ENCODE measurements around the gene ATP6V0D1. TPM values are rescaled to one million over a fixed set of nuclear protein-coding genes. Genes with fewer than 3 reads are reported as not detected.
A peak's percentile ranks its signal among the peaks of the same experiment; 100 is the strongest.

The ATP6V0D1 gene
- total and polyA plus RNA-seq, 11 donors: 18.6 to 141 (median 68.5) TPM

DNA sequence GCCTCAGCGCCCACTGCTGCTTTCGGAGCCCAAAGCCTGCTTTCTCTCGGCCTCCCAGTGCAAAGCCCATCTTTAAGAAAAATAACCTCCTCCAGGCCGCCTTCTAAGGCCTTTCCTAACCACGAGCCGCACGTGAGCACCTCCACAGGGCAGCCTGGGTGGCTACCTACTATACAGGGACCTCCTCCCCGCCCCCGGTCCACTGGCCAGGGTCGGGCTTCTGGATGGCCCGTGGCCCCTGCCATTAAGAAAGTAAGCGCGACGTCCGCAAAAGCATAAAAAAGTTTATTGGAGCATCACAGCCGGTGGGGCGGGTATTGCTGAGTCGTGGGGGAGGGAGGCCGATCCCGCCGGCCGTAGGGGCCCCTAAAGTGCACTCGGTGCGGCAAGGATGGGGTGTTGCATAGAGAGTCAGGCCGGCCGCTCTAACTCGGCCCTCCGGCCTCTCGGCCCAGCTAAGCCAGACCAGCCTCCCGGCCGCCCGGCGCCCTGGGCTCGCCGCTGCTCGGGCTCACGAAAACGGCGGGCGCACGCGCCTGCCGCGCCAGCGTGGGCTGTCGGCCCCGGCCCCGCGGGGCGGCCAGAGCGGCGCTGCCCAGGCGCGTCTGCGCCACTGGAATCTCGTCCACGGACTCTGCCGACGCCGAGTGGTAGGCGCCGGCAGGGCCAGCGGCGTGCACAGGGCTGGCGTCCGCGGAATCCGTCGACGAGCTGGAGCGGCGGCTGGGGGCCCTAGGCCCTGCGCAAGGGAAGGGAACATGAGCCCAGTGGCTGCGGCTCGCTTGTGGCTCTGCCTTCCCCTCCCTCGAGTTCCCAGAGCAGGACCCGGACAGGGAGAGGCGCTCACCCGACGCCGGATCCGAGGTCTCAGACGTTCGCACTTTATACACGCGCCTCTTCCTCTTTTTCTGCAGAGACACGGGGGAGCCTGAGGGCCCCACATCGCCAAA is 86.5 kb downstream of the ATP6V0D1 start:
- WGBS, 4 donors: 24 to 49% (median 34%) methylated on average over 44 to 88 of the region's 88 CpGs
- H3K9me3 ChIP-seq: no peaks in the 10 kb centered on the region
- peak in 1 of 4 donors; percentile 1 for ATAC-seq
- DNase-seq: peak in 4 of 5 donors; percentile 32 to 75 (median 50)
- no peaks in the 10 kb centered on the region for H3K36me3 ChIP-seq
- TF ChIP-seq, protein P1, sequence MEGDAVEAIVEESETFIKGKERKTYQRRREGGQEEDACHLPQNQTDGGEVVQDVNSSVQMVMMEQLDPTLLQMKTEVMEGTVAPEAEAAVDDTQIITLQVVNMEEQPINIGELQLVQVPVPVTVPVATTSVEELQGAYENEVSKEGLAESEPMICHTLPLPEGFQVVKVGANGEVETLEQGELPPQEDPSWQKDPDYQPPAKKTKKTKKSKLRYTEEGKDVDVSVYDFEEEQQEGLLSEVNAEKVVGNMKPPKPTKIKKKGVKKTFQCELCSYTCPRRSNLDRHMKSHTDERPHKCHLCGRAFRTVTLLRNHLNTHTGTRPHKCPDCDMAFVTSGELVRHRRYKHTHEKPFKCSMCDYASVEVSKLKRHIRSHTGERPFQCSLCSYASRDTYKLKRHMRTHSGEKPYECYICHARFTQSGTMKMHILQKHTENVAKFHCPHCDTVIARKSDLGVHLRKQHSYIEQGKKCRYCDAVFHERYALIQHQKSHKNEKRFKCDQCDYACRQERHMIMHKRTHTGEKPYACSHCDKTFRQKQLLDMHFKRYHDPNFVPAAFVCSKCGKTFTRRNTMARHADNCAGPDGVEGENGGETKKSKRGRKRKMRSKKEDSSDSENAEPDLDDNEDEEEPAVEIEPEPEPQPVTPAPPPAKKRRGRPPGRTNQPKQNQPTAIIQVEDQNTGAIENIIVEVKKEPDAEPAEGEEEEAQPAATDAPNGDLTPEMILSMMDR (IDR thresholded peaks at IDR 0.05): no peak
- no peak for TF ChIP-seq POLR2A (IDR thresholded peaks at IDR 0.05)
- H3K4me1 ChIP-seq: peaks cover 5 to 83% (median 55%) of the 10 kb centered on the region in 12 donors
- H3K4me3 ChIP-seq: peak overlapping the region in 10 of 12 donors; percentile 5 to 67 (median 56)
- intact Hi-C loops (cut with DNase I): loop anchor here in 8 of 10 donors (5.0 to 10.0 kb wide), 5 partner anchors 50 to 132 kb away; partner anchors contain the start of gene PLEKHG4 (in 1 of the 8)
- H3K27ac ChIP-seq: peak overlapping the region in 11 of 12 donors; percentile 12 to 82 (median 69)
- peaks cover 0 to 28% (median 5%) of the 10 kb centered on the region in 9 donors for H3K27me3 ChIP-seq

DNA sequence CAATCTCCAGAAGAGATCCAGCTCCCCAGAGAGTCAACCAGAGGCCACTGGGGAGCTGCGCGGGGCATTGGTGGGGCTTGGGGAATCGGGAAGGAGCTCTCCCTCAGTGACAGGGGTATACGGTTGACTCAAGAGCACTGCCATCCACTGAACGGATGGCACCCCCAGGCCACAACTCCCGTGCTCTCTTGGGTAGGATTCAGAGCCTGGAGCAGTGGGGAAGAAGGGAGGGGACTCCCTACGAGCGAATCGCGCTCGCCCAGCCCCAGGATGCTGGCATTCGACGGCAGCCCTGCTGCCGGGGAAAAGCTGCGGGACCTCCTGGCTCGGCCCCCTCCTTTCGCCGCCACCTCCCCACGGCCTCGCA is 87.2 kb downstream of the ATP6V0D1 start:
- H3K27ac ChIP-seq: peak overlapping the region in 11 of 12 donors; percentile 12 to 82 (median 69)
- H3K9me3 ChIP-seq: no peaks in the 10 kb centered on the region
- peaks cover 5 to 77% (median 50%) of the 10 kb centered on the region in 12 donors for H3K4me1 ChIP-seq
- H3K36me3 ChIP-seq: no peaks in the 10 kb centered on the region
- WGBS, 4 donors: 7 to 10% (median 9%) methylated on average over 10 to 20 of the region's 20 CpGs
- intact Hi-C loops (cut with DNase I): loop anchor here in 6 of 10 donors (10.0 kb wide), 3 partner anchors 49 to 129 kb away; no protein-coding TSS in a partner anchor
- peak overlapping the region; percentile 5 to 67 (median 54) for H3K4me3 ChIP-seq
- peak in 2 of 5 donors; percentile 38 to 56 for DNase-seq
- TF ChIP-seq POLR2A (IDR thresholded peaks at IDR 0.05): no peak
- TF ChIP-seq, protein P1 (IDR thresholded peaks at IDR 0.05): no peak
- ATAC-seq: peak in 1 of 4 donors; percentile 1
- peaks cover 0 to 28% (median 5%) of the 10 kb centered on the region in 9 donors for H3K27me3 ChIP-seq

DNA sequence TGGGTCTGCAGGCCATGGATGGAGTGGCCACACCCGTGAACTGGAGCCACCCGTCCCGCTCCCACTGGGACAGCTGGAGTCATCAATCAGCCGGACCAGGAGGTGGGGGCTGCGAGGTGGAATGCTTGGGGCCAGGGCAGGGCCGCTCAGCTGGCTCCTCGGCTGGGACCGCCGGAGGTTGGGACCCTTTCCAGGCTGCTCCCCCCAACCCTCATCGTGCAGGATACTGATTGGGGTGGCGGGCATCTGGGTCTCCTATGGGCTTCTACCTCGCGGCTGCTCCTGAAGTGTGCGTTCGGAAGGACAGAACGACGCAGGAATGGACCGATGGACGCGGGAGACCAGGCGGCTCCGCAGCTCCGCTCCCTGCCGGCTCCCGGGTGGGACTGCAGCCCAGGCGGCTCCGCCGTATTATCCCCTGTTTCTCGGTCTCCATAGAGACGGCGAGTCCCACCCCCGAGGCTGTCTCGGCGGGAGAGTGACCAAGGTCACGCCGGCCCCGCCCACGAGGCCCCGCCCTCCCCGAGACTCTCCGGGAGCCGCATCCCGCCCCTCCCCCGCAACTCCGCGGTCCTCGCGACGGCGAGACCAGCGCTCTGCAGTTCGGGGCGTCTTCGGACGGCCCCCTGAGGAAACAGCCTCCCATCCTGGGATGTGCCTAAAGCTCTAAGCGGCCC is 87.7 kb downstream of the ATP6V0D1 start, which contains the start of gene TPPP3:
Gene TPPP3, minus strand, starts transcription at position 388 of the 677 bp plus-strand sequence. CDS start 2,387 bp downstream, outside the sequence.
- ATAC-seq (peak; percentile 70 to 84 (median 80)), DNase-seq (peak; percentile 92 to 95 (median 94))
- intact Hi-C loops (cut with DNase I): loop anchor here in 6 of 10 donors (10.0 kb wide), 3 partner anchors 48 to 128 kb away; no protein-coding TSS in a partner anchor
- H3K36me3 ChIP-seq: no peaks in the 10 kb centered on the region
- 0 to 4% (median 2%) methylated on average over 4 to 56 of the region's 56 CpGs for WGBS, 4 donors
- TF ChIP-seq, protein P1 (IDR thresholded peaks at IDR 0.05): peak; percentile 50 to 88 (median 70)
- no peak for TF ChIP-seq POLR2A (IDR thresholded peaks at IDR 0.05)
- H3K4me3 ChIP-seq: peak within 1 kb of the TSS; percentile 14 to 67 (median 54)
- no peaks in the 10 kb centered on the region for H3K9me3 ChIP-seq
- H3K27me3 ChIP-seq: peaks cover 0 to 28% (median 5%) of the 10 kb centered on the region in 9 donors
- peak within 1 kb of the TSS in 11 of 12 donors; percentile 12 to 82 (median 69) for H3K27ac ChIP-seq
- H3K4me1 ChIP-seq: peaks cover 5 to 75% (median 50%) of the 10 kb centered on the region in 12 donors
